EH (cell line): ENCODE results near the gene PEPD.

Source experiments
- DNase-seq: peaks from one replicate; pipeline ENCODE4 v3.0.0-alpha.2; 2015; ENCODE audit warnings: low read depth

PEPD gene

DNA sequence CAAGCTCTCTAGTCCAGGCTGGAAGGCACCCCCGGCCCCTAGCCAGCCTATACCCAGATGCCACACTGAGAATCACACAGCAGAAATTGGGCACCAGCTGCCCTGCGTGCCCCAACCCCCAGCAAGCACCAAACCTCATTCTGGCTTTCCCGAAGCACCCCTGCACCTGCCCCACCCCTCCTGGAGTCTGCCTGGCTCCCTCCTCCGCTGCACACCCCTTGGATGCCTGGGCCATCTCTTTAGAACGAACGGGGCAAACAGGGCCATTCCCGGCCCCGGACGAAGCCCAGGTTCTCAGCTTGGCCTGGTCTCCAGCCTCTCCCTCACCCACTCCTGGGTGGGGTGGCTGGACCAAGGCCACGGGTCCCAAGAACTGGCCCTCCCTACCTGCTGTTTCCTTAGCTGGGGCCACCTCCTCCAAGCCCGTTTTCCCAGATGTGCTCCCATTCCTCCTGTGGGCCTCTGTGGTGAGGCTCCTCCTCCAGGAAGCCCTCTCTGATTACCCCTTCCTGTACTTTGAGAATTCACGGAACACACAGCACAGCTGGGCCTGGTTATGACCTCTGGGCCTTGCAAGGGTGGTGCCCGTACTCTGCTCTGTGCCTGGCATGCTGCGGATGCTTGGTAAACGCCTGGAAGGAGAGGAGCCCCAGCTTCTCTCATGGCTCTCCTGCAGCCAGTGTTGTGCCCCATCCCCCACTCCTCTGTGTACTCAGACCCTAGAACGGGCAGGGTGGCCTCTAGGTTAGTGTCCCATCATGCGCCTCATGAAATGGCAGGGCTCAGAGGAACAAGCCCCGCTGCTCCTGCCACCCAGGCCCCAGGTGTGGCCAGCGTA is 126.6 kb downstream of the PEPD start:
- no peak for DNase-seq

DNA sequence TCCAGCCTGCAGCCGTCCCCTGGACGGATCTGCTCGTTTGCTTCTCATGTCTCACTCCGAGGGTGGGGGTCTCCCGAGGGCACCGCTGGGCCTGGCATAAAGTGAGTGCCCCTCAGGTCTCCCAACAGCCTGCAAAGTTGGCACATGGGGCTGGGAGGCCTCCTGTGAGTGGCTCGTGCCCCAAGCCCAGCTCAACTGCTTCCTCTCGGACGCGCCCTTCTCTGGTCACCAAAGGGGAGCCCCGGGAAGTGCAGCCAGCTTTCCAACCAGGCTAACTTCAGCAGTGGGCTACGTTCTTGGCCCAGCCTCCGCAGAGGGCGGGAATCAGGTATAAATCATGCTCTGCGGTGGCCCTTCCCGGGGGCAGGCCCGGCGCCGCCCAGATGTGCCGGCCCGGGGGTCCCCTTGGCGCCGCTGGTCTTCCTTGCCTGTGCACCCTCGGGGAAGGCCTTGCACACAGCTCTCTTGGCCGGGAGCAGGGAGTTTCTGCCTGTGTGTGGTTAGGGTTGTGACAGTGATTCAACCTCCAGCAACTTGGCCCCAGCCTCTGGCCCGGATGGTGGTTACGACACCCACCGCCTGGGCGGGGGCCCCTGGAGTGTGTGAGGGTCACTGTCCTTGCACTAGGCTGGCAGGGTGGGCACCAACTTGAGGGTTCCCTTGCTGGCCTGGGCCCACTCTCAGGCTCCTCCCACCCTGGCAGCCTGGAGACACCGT is 127.4 kb downstream of the PEPD start:
- peak; percentile 85 for DNase-seq

DNA sequence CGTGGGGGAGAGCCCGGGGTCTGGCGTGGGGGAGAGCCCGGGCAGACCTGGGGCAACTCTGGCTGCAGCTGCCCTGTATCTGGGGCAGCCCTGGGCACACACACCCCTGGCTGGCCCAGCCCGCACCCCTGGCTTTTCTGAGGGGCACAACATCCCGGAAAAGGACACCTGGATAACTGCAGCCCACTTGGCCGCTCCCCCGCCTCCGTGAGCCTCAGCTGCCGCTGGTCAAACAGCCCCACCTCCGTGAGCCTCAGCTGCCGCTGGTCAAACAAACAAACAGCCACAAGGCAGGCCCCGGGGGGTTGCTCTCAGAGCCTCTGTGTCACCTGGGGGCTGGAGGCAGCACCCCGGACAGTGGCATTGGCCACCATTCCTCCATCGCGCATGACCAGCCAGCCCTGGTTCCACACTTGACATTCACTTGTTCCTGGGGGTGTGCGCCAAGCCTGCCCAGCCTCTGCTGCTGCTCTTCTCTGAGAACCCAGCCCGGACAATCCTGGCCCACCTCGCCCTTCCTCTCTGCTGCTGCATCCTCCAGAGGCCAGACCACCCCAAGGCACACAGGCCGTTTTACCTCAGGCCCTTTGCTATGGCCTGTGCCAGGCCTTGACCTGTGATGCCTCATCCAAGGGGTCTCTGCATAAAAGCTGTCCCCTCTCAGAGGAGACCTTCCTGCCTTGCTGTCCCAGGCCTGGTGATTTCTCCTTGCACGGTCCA is 128.1 kb downstream of the PEPD start:
- no peak for DNase-seq

DNA sequence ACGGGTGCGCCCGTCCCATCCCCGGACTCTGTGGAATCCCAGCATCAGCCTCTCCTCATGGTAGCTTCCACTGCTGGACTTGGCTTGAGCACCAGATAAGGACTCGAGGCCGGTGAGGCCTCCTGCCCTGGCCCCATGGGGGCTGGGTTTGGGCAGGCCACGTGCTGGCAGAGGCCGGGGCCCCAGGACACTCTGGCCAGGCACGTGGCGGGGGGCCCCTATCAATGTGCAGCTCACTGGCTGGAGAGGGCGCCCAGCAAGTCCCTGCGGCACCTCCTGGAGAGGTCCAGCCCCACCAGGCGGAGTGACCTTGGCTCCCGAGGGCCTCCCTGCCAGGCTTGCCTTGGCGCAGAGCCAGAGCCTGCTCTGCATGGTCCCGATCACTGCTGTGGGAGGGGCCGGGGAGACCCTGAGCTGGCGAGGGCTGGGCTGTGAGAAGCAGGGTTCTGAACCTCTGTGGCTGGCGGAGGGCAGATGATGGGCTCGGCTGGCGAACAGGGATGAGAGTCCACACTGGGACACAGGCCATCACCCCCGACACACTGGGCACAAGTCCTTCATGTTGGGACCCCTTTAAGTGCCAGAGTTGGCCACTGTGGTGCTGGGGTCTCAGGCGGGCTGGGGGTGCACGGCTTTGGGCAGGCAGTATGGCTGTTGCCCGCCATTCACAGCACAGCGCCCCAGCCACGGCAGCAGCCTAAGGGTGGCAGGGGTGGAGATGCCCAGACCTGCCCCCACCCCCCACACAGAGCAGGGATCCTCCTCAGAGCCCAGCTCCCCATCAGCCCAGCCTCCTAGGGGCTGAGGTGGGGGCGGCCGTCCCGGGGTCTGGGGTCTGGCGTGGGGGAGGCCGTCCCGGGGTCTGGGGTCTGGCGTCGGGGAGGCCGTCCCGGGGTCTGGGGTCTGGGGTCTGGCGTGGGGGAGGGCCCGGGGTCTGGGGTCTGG is 129.0 kb downstream of the PEPD start:
- DNase-seq = no peak

DNA sequence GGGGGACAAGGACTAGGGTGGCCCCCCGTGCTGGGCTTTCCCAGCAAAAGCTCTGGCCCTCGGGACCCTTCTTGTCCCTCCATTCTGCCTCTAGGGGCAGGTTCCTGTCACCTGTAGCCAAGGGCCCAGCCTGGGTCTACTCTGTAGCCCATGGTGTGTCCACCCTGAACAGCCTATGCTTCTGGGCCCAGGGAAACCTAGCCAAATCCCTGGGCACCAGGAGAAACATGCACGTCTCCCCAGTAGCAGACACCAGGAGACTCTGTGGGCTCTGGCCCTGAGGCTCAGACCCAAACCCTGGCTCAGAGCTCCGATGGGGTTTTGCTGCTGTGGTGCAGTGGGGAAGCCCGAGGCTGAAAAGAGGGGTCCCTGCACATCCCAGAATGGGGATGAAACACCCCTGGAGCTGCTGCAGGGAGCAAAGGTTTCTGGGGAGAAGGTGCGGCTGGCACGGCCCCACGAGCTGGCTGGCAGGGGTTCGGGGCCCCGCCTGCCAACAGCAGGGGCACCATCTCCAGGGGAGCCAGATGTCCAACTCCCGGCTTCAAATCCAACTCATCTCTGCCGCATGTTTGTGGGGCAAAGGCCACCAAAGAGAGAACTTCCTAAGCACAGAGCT is 129.9 kb downstream of the PEPD start:
- DNase-seq = no peak

DNA sequence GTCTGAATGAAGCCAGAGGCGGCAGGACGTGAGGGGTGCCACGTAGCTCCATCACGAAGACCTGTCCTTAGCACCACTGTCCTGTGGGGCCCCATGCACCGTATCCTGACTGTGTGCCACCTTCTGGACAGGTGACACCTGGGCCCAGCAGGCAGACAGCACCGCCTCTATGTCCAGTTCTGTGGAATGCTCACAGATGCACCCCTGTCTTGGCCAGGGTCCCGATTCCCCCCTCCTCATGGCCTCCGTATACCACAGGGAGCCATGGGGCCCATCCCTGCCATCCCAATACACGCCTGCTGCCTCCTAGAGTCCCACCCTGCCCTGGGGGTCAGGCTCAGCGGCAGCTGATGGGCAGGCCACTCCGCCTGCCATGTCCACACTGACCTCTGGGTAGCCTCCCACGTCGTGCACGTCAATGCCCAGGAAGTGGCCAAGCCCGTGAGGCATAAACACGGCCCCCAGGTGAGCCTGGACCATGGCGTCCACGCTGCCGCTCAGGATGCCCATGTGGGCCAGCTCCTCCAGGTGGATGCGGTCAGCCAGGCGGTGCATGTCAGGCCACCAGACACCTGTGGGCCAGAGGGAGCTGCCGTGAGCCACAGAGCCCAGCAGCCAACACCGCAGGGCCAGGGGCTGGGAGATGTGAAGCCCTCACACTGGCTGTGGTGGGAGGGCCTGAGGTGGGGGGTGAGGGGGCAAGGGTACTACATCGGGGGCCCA is 130.5 kb downstream of the PEPD start:
- no peak for DNase-seq

DNA sequence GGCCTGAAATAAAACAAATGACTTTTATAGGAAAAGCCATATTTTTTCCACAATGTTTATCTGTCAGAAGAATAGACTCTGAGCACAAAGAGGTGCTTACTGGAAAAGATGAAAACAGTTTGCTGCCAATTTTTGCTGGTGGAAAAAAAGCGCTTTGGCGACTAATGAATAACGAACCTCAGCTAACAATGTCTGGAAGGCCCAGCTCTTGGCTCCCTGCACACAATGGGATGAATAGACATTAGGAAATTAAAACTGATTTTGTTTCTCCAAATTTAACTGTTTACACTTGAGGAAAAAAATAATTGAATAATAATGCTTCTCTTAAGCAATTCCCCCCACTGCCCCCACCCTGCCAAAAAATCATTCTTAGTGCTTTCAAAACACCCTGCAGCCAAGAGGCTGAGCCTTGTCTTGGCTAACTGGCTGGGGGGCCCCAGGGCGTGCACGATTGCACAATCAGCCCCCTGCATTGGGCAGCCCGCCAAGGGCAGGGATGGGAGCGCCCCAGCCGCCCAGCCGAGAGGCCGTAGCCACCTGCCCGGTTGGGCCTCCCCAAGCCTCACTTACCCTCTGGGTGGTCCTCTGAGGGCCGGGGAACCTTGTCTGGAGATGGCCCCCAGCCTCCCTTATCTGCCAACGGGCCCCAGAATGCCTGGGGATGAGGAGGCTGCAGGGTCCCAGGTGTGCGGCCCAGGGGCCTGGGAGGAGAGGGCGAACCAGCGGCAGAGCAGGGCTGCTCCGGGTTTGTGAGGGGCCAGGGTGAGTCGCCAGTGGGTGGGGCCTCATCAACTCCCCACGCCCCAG is 131.3 kb downstream of the PEPD start:
- no peak for DNase-seq

DNA sequence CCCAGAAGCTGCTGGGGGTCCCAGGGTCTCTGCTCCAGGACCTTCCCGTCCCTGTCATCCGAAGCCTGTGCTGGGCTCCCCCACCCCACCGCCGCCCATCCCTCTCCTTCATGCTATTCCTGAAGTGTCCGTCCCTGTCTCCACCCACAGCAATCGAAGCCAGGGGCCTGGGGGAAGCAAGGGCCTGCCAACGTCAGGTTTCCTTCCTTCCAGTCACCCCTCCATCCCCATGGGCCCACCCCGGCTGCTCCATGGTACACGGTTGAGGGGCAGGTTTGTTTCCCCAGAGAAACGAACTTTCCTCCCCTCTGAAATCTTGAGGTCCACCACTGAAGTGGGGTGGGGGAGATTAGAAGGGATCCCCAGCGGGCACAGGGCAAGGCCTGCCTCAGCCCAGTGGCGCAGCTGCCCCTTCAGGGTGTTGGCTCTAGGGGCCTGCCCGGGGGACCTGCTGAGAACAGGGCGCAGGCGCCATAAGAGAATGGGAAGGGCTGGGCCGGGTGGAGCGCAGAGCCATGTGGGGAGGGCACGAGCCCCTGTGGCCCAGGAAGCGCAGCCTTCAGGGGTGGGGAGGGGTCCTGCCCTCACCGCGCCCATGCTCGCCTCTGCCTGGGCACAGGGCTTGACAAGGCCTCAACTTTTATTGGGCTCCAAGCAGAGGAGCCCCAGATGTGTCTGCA is 132.0 kb downstream of the PEPD start:
- DNase-seq = no peak

DNA sequence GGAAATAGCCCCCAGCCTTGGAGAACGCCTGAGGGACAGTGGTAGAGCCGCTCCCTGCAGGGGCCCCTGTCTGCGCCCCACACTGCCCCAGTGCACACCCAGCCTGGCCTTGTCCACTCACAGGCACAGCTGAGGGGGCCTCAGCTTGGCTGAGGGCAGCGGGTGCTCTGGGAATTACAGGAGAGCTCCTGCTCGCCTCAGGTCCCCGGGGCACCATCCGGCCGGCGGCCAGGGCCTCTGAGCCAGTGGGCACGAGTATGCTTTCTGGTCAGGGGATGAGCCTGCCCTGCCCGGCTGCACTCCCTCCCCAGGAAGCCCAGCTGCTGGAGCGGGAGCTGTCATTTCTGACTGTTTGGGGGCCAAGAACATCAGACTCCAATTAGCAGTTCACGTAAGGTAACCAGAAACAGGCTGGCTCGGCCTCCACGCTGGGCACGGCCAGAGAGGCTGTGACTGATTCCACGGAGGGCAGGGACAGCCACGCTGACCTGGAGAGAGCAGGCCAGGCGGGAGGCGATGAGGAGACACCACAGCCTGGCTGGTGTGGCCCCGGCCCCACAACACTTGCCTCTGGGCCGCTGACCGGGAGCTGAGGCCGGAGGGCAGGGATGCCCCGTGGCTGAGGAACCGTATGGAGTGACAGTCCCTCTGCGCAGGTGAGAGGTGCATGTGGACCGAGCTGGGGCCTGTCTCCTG is 132.7 kb downstream of the PEPD start:
- no peak for DNase-seq

DNA sequence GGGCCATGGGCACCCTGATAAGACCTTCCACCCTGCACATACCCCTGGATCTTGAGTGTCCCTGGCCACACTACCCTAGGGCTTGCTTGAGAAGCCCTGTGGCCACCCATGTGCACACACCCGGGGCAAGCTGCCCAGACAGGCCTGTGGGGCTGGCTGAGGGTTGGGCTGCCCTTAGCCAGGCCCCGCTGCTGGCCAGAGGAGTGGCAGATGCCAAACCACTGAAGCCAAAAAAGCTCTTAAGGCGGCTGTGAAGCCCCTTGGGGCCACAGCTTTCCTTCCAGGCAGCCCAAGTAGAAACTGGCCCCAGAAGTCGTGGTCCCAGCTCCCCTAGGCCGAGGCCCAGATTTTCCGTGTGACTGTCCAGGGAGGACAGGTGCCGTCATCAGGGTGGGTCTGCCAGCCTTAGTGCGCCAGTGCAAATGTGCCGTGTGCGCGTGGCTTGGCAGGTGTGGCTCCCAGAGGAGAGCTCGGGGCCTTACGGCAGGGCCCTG is 133.3 kb downstream of the PEPD start:
- DNase-seq = no peak

DNA sequence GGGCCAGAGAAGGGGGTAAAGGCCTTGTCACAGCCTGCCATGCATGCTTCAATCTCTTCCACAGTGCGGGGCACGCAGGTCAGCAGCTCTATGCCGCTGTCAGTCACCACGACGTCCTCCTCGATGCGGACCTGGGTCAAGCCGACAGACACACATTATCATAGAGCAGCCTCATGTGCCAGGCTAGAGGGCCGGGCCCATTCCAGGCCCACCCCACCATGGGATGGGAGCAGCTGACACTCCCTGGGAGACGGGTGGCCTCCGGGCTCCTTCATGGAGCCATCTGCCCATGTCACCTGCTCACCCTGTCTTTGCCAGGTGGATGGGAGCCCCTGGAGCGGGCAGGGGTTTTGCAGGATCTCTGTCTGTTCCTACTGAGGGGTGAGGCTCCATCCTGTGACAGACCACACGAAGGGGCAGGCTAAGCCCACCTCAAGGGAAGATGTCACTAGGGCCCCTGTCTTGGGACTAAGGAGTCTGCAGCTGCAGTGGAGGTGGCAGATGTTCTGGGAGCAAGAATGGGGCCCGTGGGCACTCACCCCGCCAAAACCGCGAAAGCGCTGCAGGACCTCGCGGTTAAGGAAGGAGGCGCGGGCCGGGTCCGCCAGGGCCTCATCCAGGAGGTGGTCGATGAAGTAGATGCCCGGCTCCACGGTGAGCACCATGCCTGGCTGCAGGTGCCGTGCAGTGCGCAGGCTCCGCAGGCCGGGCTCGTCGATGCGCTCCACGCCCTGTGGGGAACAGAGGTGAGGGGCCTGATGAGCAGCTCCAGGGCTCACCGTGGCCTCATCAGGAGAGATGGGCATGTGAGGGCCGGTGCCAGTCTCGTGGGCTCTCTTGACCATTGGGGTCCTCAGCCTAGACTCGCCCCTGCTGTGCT is 134.0 kb downstream of the PEPD start:
- DNase-seq = no peak

DNA sequence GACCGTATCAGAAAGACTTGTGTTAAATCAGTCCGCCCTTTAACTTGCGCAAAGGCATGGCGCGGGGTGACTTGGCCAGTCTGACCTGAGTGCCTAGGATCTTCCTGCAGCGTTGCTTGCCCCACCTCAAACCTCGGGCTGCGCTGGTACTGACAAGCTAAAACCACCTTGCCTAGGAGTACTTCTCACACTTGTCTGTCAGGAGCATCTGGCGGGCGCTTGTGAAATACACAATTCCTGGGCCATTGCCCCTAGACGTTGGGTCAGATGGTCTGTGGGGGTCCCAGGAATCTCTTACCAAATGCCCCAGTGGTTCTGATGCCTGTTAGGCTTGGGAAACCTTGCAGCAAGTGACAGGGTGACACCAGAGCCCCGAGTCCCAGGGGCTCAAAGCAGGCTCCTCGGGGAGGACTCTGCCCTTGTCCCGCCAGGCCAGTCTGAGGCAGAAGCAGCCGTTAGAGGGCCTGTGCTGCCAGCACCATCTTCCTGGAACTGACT is 135.2 kb downstream of the PEPD start:
- DNase-seq = no peak

DNA sequence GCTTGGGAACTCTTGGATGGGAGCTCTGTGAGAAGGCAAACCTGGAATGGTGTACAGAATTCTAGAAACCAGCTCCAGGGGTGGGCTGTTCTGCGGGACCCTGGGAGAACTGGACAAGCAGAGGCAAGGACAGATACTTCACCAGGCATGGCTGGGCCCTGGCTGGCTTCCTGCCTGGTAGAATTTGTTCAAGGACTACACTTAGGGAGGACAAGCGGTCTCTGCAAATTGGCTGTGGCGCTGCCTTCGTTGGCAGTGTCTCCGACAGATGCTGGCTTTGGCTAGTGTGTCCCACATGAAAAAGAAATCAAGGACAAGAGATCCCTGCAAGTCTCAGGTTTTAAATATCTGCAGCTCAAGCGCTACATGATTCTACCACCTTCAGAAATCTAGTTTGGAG is 135.6 kb downstream of the PEPD start:
- DNase-seq = no peak

DNA sequence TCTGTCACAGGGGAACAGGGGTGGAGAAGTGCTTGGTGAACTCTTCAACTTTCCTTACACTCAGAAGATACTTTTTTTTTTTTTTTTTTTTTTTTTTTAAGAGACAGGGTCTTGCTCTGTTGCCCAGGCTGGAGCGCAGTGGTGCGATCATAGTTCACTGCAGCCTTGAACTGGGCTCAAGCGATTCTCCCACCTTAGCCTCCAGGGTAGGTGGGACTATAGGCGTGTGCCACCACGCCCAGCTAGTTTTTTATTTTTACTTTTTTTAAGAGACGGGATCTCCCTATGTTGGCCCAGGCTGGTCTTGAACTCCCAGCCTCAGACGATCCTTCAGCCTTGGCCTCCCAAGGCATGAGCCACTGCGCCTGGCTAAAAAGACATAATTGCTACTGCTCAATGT is 136.6 kb downstream of the PEPD start:
- no peak for DNase-seq

DNA sequence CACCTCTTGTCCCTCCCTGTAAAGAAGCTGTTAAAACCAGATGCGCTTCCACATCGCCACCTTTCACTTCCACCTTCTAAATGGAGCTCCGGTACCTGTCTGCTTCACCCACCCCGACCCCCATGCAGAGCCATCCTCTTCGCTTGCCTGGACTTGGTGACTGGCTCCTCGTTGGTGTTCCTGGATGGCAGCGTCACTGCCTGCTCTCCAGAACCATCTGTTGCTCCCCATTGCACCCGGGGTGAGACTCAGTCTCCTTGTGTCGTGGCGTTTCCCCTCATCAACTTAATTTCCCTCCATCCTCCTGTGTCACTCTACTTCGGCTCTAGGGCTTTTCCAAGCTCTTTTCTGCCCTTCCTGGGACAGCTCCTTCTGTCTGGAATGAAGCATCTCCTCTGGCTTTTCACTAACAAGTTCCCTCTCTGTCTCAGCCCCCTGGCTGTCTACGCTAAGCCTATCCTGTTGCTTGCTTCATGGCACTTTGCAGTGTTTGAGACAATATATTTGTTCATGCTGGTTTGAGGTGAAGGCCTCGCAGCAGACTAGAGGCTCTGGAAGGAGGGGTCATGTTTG is 137.8 kb downstream of the PEPD start:
- DNase-seq = no peak

DNA sequence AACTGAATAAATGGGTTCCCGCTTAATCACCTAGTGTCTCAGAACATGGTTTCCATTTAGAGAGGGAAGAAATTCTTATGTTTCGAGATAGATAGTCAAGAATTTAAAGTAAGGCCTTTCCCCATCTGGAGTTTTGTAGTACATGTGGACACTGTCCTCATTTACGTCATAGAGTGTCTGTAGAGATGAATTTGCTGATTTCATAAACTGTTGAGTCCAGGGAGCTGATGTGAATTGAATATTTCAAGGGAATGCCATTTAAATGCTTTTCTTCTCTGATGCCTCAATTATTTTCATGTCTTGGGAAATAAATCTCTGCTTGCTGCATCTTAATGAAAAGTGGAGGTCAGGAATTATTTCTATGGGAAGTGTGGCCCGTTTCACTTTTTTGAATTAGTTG is 138.6 kb downstream of the PEPD start:
- no peak for DNase-seq

DNA sequence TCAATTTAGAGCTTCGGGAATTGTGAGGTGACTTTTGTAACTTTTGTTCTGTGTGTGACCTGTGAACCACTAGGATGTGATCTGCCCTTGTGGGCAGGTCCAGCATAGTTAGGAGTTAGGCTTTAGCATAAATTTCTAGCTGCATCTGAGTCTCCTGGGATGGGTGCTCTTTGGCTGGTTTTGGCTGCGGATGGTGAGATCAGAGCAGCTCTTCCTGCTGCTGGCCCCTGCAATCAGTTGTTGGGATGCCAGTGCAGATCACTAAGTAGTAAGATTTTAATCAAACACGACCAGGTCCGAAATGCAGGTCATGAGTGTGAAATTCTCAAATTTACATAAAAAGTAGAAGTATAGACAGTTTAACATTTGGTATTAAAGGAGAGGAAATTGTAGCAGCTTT is 139.6 kb downstream of the PEPD start:
- no peak for DNase-seq
